CD14-positive monocyte (primary cell): ENCODE measurements around the gene SLC28A1. TPM values are rescaled to one million over a fixed set of nuclear protein-coding genes. Genes with fewer than 3 reads are reported as not detected.

Source experiments
- DNase-seq, 3 donors: peaks; one replicate each; pipeline ENCODE4 v3.0.0-alpha.2; 2011 to 2022
- H2AFZ ChIP-seq: 2 replicates; pipeline ENCODE4 v1.6.0; 2012; ENCODE audit warnings: mild to moderate bottlenecking, low read depth, low read length, inconsistent platforms; ENCODE audit not compliant: insufficient read depth, poor library complexity, severe bottlenecking
- H3K27ac ChIP-seq, 2 donors: 1 replicate in 1 of 2; 2 replicates in 1 of 2; pipeline ENCODE4 v1.5.1; 2012 to 2013; ENCODE audit warnings: low read length in 2 of 2, control low read depth in 1 of 2, inconsistent platforms in 1 of 2, low read depth in 1 of 2, mild to moderate bottlenecking in 1 of 2
- H3K27me3 ChIP-seq, 2 donors: one replicate each; pipeline versions ENCODE4 v1.6.0 to v1.6.1; 2011 to 2013; ENCODE audit warnings: low read length in 2 of 2; ENCODE audit not compliant: control insufficient read depth in 2 of 2, insufficient read depth in 2 of 2
- H3K36me3 ChIP-seq, 2 donors: replicated peaks in 1 of 2; 1 replicate in 1 of 2; 2 replicates in 1 of 2; pipeline versions ENCODE4 v1.5.1 to v1.6.1; 2012 to 2013; ENCODE audit warnings: low read length in 2 of 2, control low read depth in 1 of 2, inconsistent platforms in 1 of 2, mild to moderate bottlenecking in 1 of 2; ENCODE audit not compliant: insufficient read depth in 2 of 2, control insufficient read depth in 1 of 2
- H3K4me1 ChIP-seq, 2 donors: 1 replicate in 1 of 2; 2 replicates in 1 of 2; pipeline versions ENCODE4 v1.5.1 to v1.6.1; 2012 to 2013; ENCODE audit warnings: low read length in 2 of 2, control low read depth in 1 of 2, inconsistent platforms in 1 of 2, mild to moderate bottlenecking in 1 of 2, moderate library complexity in 1 of 2; ENCODE audit not compliant: insufficient read depth in 2 of 2, control insufficient read depth in 1 of 2
- H3K4me2 ChIP-seq: replicated peaks from 2 replicates; pipeline ENCODE3; 2012; ENCODE audit warnings: low read length, moderate library complexity, mild to moderate bottlenecking; ENCODE audit not compliant: poor library complexity, severe bottlenecking; ENCODE audit errors: extremely low read depth
- H3K4me3 ChIP-seq, 3 experiments: fragments of 200-600 bp in 1 of 3; sonication (generic) in 1 of 3; replicated peaks in 1 of 3; 1 replicate in 2 of 3; 2 replicates in 1 of 3; pipeline ENCODE4 v1.5.1; 2011 to 2013; ENCODE audit warnings: low read length in 3 of 3, mild to moderate bottlenecking in 3 of 3, control low read depth in 2 of 3, low read depth in 2 of 3, inconsistent platforms in 1 of 3, moderate library complexity in 1 of 3
- H3K79me2 ChIP-seq: 2 replicates; pipeline ENCODE4 v1.6.0; 2012; ENCODE audit warnings: mild to moderate bottlenecking, control low read depth, inconsistent platforms, low read length, moderate library complexity; ENCODE audit not compliant: insufficient read depth
- H3K9ac ChIP-seq: 2 replicates; pipeline ENCODE4 v1.6.0; 2017; ENCODE audit warnings: low read length, mild to moderate bottlenecking; ENCODE audit not compliant: insufficient read depth, poor library complexity, severe bottlenecking
- H3K9me3 ChIP-seq, 2 donors: replicated peaks in 1 of 2; 1 replicate in 1 of 2; 2 replicates in 1 of 2; pipeline versions ENCODE4 v1.5.1 to v1.6.1; 2012 to 2013; ENCODE audit warnings: low read length in 2 of 2, control low read depth in 1 of 2; ENCODE audit not compliant: control insufficient read depth in 1 of 2, insufficient read depth in 1 of 2
- H4K20me1 ChIP-seq: 2 replicates; pipeline ENCODE4 v1.6.0; 2012; ENCODE audit warnings: mild to moderate bottlenecking, low read length, control low read depth, moderate library complexity; ENCODE audit not compliant: insufficient read depth
- H3K27ac Mint-ChIP-seq, 7 donors: one replicate each; pipeline ENCODE4 v1.8.0; 2020; ENCODE audit warnings: mild to moderate bottlenecking in 7 of 7, mixed read lengths in 7 of 7, moderate library complexity in 6 of 7, inconsistent platforms in 2 of 7
- H3K27me3 Mint-ChIP-seq, 3 donors: one replicate each; pipeline ENCODE4 v1.8.0; 2021 to 2022; ENCODE audit warnings: low read depth in 3 of 3, mild to moderate bottlenecking in 3 of 3, mixed read lengths in 3 of 3, moderate library complexity in 3 of 3, inconsistent platforms in 1 of 3
- H3K36me3 Mint-ChIP-seq, 2 donors: one replicate each; pipeline ENCODE4 v1.8.0; 2020; ENCODE audit warnings: mixed read lengths in 2 of 2, inconsistent platforms in 1 of 2, mild to moderate bottlenecking in 1 of 2
- H3K4me1 Mint-ChIP-seq: one replicate; pipeline ENCODE4 v1.8.0; 2020; ENCODE audit warnings: mild to moderate bottlenecking, mixed read lengths
- H3K4me3 Mint-ChIP-seq, 2 donors: one replicate each; pipeline ENCODE4 v1.8.0; 2020; ENCODE audit warnings: mild to moderate bottlenecking in 2 of 2, mixed read lengths in 2 of 2, moderate library complexity in 1 of 2
- H3K9me3 Mint-ChIP-seq, 7 donors: one replicate each; pipeline ENCODE4 v1.8.0; 2020 to 2022; ENCODE audit warnings: mixed read lengths in 7 of 7, mild to moderate bottlenecking in 6 of 7, moderate library complexity in 6 of 7, inconsistent platforms in 2 of 7
- CTCF ChIP-seq: fragments of 200-600 bp; IDR thresholded peaks from one replicate; pipeline ENCODE4 v1.8.0; 2022; ENCODE audit warnings: antibody characterized with exemption, mild to moderate bottlenecking
- WGBS: methylation state at CpG from one replicate; pipeline ENCODE4 v1.1.5; 2013; ENCODE audit warnings: missing lambda C conversion rate; ENCODE audit not compliant: insufficient coverage; 5-methylcytosine and 5-hydroxymethylcytosine counted together
- intact Hi-C, 2 donors: fragments of 100-400 bp; cut with micrococcal nuclease; formaldehyde crosslinking; loops; one replicate each; pipeline versions ENCODE4 v1.15.0 to v1.15.1; 2023
- polyA plus RNA-seq, 3 donors: library from polyadenylated mRNA; depleted of rRNA in 1 of 3; unstranded in 2 of 3; stranded (reverse) in 1 of 3; fragments of 300-500 nt in 2 of 3; fragments of >200 nt in 1 of 3; fragmentation: Illumina TruSeq in 2 of 3; gene quantifications; 1 replicate in 2 of 3; 2 replicates in 1 of 3; pipeline ENCODE4 v1.2.3, GENCODE V29; 2012 to 2021

The SLC28A1 gene
- polyA plus RNA-seq, 3 donors: not detected

GRCh38 chr15:84947947-84948830, 63.7 kb downstream of the SLC28A1 start:
- Histone ChIP-seq H3K27ac (no peak overlapping the region), H3K9me3 (no peaks in the 10 kb centered on the region), H3K36me3 (no peaks in the 10 kb centered on the region), H4K20me1 (no peaks in the 10 kb centered on the region), H3K4me2 (no peak overlapping the region), H3K4me1 (no peaks in the 10 kb centered on the region), H3K4me3 (no peak overlapping the region), H3K9ac (no peak overlapping the region), H3K27me3 (no peaks in the 10 kb centered on the region), H3K79me2 (no peaks in the 10 kb centered on the region), H2AFZ (no peak overlapping the region)
- no peaks in the 10 kb centered on the region for H3K36me3 Mint-ChIP-seq
- H3K27ac Mint-ChIP-seq: no peak overlapping the region
- H3K9me3 Mint-ChIP-seq: no peaks in the 10 kb centered on the region
- H3K27me3 Mint-ChIP-seq: peaks cover 0 to 7% (median 1%) of the 10 kb centered on the region in 3 donors
- TF ChIP-seq CTCF: no peak
- intact Hi-C loops: no loop called here
- WGBS: 92% methylated on average over 2 of the region's 4 CpGs
- peak in 1 of 3 donors; percentile 11 for DNase-seq
- no peak overlapping the region for H3K4me3 Mint-ChIP-seq
- H3K4me1 Mint-ChIP-seq: no peaks in the 10 kb centered on the region

GRCh38 chr15:84949043-84949442, 64.6 kb downstream of the SLC28A1 start:
- no peaks in the 10 kb centered on the region for H3K4me1 Mint-ChIP-seq
- TF ChIP-seq CTCF: no peak
- Histone ChIP-seq H3K9ac (no peak overlapping the region), H3K36me3 (no peaks in the 10 kb centered on the region), H2AFZ (no peak overlapping the region), H3K4me3 (no peak overlapping the region), H3K79me2 (no peaks in the 10 kb centered on the region), H3K27ac (no peak overlapping the region), H4K20me1 (no peaks in the 10 kb centered on the region), H3K9me3 (no peaks in the 10 kb centered on the region), H3K4me2 (no peak overlapping the region), H3K4me1 (no peaks in the 10 kb centered on the region), H3K27me3 (no peaks in the 10 kb centered on the region)
- H3K27me3 Mint-ChIP-seq: peaks cover 0 to 7% (median 1%) of the 10 kb centered on the region in 3 donors
- no peaks in the 10 kb centered on the region for H3K36me3 Mint-ChIP-seq
- intact Hi-C loops: no loop called here
- no peaks in the 10 kb centered on the region for H3K9me3 Mint-ChIP-seq
- no peak overlapping the region for H3K4me3 Mint-ChIP-seq
- 93% methylated on average over 1 of the region's 2 CpGs for WGBS
- no peak overlapping the region for H3K27ac Mint-ChIP-seq
- DNase-seq: no peak
